OCI-LY3 (cell line): ENCODE data around the gene ADGRG4.

Experiments
- CTCF ChIP-seq: fragments of 200-600, 300-600 bp; sonication (generic); IDR thresholded peaks from 2 replicates; pipeline ENCODE4 v1.5.1; 2014; ENCODE audit warnings: antibody characterized with exemption, low read length, low read depth
- EZH2phosphoT487 ChIP-seq: fragments of 200-600 bp; shearing (Covaris generic); IDR thresholded peaks from 2 replicates; pipeline ENCODE4 v1.6.1; 2018; ENCODE audit warnings: antibody characterized with exemption, mixed run types, low read depth

GRCh38 chrX:136369377-136369776 is 68.6 kb downstream of the ADGRG4 start:
- no peak for TF ChIP-seq CTCF
- TF ChIP-seq EZH2phosphoT487: no peak
